ENCODE results near the gene GABPB2.

The GABPB2 gene

DNA sequence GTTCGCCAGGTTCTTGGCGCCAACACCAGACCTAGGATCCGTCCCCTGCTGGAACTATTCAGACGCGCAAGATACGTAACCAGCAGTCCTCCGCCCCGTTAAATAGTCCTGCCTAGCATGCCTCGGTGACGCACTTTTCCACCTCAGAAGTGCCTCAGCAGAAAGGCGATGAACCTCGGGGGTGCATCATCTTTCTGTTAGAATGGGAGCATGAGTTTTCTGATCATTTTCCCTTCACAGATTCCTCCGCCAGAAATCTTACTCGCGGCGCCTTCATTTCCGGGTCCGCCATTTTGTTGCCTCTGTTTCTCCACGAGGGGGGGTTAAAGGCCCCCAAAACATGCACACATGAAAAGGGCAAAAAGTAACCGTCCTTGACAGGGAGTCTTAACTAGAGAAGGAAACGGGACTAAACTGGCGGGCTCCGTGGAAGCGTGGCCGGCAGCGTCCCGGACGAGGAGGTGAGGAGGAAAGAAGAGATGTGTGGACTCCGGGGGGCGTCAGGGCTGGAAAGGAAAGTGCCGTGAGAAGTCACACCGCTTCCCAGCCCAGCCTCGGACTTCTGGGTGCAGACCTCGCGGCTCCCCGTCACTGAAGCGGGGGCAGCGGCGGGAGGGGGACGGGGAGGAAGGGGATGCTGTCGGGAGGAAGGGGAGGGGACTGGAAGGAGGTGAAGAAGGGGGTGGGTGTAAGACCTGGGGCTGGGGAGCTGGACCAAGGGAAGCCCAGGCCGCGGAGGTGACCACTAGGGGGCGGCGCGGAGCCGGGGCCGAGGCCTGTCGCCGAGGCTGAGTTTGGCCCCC is at the start of gene GABPB2:
GABPB2 (plus strand) TSS at position 288 of the 803 bp plus-strand sequence. CDS start 17,429 bp downstream, outside the sequence.
- DNase-seq: peak; percentile 94

DNA sequence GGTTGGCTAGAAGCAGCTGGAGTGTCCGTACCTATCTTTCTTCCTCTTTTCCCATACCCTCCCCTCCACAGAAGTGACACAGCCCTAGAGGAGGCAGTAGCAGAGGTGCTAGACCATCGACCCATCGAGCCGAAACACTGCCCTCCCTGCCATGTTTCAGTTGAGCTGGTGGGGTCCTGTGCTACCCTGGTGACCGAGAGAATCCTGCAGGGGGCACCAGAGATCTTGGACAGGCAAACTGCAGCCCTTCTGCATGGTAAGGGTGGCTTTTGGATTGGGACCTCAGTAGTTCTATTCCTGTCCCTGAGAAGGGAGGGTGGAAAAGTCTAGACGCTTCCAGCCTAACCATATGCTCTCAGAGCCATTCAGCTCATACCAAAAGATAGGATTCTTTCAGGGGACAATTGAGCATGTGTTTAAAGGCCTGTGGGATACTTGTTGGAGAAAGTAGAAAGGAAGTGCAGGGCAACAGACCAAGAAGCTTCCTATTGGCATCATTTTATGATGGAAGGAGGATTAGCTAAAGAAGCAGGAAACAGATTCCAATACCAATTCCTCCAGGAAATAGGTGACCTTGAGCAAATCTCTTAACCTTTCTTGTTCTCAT is 45.9 kb upstream of the GABPB2 start:
- peak; percentile 85 for DNase-seq

DNA sequence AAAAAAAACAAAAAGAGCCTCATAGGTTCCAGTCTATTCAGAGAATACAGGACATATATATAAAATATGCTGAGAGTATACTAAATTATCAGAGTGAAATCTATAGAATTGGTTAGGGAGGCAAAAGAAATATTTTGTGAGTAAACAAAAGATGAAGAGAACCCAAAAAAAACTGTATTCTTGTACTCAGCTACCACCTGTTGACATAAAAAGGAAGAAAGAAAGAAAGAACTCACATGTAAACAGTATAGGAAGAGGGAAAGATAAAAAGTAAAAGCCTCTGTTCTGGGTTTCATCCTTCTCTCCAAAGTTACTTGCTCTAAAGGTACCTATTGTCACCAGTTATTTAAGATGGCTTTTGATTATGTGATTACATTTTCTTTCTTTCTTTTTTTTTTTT is 44.1 kb upstream of the GABPB2 start:
- no peak for DNase-seq

DNA sequence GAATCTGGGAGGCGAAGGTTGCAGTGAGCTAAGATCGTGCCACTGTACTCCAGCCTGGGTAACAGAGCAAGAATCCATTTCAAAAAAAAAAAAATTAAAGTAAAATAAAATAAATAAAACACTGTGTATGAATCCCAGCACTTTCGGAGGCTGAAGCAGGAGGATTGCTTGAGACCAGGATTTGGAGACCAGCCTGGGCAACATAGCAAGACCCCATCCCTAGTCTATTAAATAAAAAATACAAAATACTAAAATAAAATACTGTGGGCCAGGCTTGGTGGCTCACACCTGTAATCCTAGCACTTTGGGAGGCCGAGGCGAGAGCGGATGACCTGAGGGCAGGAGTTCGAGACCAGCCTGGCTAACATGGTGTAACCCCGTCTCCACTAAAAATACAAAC is 38.4 kb upstream of the GABPB2 start:
- DNase-seq: no peak

DNA sequence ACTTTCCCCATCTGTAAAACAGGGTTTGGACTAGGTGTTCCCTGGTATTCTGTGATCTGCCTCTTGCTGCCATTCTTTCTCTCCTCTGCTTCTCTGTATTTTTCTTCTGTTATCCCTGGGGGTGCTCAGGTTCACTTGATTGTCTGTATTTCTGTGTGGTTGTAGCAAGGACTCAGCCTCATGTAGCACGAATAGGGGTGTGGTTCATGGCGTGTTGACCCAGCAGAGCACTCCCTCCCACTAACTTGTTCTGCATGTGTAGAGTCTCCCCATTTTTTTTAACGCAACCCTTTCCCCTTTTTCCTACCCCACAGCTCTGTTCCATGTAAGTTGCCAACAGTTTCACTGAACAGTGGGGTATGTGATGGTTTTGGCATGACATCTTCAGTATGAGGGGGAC is 35.4 kb upstream of the GABPB2 start:
- no peak for DNase-seq

DNA sequence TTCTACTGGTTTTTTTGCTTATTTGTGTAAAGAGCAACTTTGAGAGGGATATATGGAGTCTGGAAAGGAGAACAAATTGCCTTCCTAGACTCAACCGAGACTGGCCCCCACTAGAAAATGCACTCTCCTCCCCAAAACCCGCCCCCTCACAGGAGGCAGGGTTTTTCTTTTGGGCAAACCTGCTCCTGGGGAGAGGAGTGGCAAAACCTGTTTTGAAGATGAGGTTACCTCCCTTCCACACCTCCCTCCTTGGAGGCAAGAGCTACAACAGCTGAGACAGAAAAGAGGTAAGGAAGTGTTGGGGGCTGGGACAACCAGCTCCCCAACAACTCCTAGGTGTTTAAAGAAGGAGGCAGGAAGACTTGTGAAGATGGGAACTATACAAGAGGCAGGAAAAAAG is 34.2 kb upstream of the GABPB2 start, which contains the start of gene BNIPL:
BNIPL (plus strand) TSS at position 231 of the 400 bp plus-strand sequence; CDS start at position 371, 140 bp downstream.
- no peak for DNase-seq

DNA sequence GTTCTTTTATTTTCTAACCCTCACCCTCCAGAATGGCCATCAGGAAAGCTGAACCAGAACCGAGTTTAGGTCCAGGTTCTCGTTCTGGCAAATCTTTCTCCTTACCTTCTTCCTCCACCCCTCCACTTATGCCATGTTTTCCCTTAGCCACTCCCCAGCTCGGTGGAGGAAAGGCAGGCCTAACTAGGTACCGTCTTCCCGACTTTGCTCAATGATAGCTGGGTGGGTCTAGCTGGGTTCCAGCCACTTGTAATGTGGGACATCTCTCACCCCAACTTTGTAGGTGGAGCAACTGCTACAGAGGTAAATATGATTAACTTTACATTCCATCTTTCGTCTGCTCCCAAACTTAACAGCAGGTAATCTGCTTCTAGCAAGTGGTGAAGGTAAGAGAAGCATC is 33.5 kb upstream of the GABPB2 start:
- no peak for DNase-seq

DNA sequence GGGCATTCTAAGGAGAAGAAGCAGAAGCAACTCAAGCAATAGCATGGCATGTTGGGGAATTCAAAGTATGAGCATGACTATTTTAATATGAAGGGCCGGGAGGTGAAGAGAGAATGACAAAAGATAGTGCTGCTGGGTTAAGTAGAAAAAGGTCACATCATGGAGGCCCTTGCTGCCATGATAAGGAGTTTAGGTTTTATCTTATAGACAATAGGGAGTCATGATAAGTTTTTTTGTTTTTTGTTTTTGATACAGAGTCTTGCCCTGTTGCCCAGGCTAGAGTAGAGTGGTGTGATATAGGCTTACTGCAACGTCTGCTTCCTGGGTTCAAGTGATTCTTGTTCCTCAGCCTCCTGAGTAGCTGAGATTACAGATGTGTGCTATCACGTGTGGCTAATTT is 31.0 kb upstream of the GABPB2 start:
- DNase-seq: peak; percentile 63

DNA sequence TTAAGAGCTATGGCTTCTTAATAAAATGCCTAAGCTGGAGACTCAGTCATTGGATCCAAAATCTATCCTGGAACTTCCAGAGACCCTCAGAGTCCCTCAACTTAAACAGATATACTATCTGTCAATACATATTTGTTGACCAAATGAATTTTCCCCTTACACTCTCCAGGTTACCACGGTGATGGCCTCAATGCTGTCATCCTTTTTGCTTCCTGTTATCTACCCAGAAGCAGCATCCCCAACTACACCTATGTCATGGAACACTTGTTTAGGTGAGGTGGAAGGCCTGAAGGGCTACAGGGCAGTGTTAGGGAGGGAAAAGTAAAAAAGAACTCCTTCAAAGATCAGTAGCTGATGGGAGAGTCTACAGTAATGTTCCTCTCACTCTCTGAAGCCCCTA is 27.4 kb upstream of the GABPB2 start:
- no peak for DNase-seq

DNA sequence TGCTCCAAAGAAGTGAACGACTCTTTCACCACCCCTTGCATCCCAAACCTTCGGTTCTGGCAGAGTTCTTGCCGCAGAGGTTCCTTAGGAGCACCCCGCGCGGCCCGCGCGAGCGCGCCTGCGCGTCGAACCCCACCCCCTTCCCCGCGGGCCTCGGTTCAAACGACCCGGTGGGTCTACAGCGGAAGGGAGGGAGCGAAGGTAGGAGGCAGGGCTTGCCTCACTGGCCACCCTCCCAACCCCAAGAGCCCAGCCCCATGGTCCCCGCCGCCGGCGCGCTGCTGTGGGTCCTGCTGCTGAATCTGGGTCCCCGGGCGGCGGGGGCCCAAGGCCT is 23.0 kb upstream of the GABPB2 start, which contains the start of gene C1orf56:
C1orf56 (plus strand) TSS at position 161 of the 334 bp plus-strand sequence; CDS start at position 258, 97 bp downstream.
- DNase-seq: peak; percentile 66

DNA sequence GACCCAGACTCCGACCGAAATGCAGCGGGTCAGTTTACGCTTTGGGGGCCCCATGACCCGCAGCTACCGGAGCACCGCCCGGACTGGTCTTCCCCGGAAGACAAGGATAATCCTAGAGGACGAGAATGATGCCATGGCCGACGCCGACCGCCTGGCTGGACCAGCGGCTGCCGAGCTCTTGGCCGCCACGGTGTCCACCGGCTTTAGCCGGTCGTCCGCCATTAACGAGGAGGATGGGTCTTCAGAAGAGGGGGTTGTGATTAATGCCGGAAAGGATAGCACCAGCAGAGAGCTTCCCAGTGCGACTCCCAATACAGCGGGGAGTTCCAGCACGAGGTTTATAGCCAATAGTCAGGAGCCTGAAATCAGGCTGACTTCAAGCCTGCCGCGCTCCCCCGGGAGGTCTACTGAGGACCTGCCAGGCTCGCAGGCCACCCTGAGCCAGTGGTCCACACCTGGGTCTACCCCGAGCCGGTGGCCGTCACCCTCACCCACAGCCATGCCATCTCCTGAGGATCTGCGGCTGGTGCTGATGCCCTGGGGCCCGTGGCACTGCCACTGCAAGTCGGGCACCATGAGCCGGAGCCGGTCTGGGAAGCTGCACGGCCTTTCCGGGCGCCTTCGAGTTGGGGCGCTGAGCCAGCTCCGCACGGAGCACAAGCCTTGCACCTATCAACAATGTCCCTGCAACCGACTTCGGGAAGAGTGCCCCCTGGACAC is 22.5 kb upstream of the GABPB2 start:
- peak; percentile 87 for DNase-seq

DNA sequence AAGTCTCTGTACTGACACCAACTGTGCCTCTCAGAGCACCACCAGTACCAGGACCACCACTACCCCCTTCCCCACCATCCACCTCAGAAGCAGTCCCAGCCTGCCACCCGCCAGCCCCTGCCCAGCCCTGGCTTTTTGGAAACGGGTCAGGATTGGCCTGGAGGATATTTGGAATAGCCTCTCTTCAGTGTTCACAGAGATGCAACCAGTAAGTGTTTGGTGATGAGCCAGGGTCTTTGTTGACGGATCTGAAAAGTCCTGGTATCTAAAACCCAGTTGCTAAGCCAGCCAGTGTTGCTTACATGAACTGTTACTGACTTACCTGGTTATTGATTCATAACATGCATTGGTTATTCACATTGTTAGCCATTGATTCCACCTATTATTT is 21.9 kb upstream of the GABPB2 start:
- DNase-seq: no peak

DNA sequence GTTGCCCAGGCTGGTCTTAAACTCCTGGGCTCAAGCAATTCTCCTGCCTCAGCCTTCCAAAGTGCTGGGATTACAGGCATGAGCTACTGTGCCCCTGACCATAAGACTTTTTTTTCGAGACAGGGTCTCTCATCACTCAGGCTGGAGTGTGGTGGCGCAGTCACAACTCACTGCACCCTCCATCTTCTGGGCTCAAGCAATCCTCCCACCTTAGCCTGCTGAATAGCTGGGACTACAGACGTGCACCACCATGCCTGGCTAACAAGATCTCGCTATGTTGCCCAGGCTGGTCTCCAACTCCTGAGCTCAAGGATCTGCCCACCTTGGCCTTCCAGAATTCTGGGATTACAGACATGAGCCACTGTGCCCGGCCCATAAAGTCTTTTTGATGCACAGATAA is 21.1 kb upstream of the GABPB2 start:
- DNase-seq: no peak

DNA sequence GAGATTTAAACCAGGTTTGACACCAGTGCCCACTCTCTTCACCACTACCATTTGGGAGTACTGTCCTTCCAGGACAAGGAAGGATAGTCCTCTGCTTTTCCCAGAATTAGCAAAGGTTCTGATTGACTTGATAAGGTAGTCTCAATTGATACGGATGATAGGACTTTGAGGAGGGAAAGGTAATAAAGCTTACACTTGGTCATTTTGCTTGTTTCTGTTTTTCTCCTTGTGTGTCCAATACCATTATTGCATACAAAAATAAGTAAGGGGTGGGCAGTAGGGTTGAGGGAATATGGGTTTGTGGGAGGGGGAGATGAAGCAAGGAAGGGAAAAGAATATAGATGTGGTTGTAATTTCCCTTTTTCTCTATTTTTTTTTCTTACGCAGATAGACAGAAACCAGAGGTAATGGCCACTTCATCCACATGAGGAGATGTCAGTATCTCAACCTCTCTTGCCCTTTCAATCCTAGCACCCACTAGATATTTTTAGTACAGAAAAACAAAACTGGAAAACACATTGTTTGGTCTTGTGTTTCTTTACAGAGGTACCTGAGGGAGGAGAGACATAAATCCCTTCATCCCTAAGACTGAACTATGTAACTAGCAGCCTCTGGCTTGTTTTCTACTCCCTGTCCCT is 20.4 kb upstream of the GABPB2 start:
- no peak for DNase-seq

DNA sequence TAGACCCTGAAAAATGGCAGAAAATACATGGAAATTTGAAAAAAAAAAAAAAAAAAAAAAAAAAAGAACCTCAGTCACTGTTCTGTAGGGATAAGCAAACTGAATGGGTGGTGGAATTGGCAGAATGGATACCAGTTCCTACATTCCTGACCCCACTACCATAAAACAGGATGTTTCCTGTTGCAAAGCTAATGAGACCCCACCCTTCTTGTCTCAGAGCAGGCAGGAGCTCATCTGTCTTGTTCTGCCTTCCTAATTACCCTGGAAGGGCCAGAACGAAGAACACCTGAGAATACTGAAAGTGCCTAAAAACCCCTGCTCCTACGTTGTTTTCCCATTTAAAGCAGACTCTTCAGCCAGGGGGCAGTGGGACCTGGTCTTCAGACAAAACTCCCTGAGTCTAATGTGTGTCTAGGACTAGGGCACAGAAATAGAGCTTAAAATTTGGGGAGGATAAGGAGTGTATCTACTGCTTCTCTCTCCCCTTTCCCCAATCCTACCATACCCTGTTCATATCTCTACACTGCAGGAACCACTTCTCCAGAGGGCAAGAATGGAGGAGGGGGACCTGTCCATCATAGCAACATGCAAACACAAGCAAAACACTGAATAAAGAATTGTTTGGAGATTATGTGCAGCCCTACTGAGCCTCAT is 19.1 kb upstream of the GABPB2 start:
- no peak for DNase-seq

DNA sequence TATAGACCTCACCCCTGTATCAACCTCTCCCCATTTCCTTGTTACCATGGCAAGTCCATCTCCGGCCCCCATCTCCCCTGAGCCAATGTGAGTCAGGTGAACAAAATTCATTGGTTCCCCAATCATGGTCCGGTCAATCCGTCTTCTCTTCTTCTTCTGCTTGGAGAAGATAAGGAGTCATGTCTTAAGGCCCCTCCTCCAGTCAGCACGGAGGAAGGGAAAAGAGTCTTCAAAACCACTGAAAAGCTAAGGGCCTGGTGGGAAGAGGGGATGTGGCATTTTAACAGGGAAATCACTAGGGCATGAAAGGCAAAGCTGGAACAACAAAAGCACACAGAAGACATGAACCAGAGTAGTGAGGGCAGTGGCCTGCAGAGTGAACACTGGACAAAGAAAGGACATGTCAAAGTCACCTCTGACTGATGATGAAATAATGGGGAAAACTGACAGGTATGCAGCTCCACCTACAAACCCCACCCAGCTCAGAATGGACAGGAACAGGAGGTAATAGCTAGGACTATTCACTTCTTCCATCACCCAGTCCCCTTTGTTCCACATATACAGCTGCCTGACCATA is 15.5 kb upstream of the GABPB2 start:
- DNase-seq: peak; percentile 85

DNA sequence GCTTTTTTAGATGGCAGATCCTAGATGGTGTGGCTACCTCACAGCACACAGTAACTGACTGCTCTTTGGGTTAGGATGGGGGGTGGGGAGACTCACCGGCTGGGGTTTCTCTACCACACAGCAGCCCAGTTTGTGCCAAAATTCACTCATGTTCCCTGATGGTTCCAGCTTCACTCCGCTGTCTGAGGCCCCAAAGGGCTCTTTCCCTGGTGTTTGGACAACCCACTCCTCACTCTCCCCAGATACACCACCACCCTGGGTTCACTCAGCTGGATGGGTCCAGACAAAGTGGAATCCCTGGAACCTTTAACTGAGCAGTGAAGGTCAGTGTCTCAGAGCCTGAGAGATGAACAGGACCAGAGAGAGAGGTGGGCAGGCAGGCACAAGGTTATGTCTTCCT is 15.0 kb upstream of the GABPB2 start:
- DNase-seq: no peak

DNA sequence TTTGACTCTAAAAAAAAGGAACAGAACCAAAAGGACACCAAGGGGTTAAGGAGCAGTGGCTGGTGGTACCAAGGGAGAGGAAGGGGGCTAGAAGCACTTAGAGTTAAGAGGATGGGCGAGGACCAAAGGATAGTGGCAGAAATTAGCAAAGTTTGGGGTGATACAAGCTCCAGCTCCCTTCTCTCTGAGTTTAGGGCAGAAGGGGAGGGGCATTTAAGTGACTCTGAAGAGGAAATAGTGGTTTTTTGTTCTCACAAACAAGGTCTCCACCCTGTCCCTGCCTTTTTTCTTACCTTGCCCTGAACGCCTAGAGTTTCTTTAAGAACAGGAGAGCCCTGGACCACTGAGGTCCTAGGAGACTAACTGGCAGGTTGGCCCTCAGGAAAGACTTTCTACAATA is 14.4 kb upstream of the GABPB2 start:
- DNase-seq: peak; percentile 59

DNA sequence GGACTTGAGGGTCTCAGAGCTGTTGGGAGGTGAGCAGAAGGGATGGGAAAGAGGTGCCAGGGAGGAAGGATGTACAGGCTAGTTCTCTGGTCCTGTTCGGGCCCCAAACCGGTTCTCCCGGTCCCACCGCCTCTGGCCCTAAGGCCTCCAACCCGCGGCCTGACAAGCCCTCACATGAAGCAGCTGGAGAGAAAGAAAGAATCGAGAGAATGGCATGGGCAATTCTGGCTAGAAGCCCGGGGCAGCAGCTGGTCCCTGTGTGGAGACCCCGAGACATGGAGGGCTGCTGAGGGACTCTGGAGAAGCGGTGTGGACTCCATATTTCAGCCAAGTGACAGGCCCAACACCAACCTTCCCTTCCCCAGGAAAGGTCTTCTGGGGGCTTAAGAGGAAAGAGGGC is 11.9 kb upstream of the GABPB2 start:
- DNase-seq: no peak

DNA sequence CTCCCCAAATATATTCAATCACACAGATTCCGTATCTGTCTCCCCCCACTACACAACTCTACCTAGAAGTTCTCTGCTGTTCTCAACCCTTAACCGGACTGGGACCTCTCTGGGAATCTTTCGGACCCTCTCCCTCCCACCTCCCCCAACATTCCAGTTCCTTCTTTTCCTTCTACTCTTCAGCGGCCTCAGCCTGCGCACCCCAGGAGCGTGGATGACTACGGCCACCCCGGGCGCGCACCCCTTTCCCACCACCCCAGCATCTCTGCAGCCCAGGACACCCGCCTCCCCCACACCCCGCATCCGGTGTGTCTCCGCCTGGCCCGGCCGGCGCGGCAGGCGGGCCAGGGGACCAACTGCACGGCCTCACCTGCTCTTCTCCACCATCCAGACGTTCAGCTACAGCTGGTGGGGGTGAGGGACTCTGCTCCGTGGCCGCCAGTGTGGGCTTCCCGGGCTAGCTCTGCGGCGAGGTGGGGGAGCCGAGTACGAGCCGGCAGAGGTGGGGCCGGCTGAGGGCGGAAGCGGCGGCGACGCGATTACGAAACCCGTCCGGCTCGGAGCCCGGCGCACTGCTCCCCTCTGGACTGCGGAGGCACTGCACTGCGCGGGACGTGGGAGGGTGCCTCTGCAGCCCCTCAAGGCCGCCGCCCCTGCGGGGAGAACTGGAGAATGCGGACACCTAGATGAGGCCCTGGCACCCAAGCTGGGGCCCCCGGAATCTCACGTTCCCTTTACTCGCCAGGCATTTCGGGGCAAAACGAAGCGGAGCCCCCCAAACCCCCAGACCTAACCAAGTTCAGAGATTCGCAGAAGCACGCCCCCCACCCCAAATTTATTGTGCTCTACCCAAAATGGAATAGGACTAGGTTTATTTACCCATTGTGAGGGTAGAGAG is 11.2 kb upstream of the GABPB2 start, which contains the start of gene CDC42SE1:
CDC42SE1 (minus strand) TSS at position 514 of the 898 bp plus-strand sequence. CDS start 3,892 bp downstream, outside the sequence.
- peak; percentile 85 for DNase-seq

DNA sequence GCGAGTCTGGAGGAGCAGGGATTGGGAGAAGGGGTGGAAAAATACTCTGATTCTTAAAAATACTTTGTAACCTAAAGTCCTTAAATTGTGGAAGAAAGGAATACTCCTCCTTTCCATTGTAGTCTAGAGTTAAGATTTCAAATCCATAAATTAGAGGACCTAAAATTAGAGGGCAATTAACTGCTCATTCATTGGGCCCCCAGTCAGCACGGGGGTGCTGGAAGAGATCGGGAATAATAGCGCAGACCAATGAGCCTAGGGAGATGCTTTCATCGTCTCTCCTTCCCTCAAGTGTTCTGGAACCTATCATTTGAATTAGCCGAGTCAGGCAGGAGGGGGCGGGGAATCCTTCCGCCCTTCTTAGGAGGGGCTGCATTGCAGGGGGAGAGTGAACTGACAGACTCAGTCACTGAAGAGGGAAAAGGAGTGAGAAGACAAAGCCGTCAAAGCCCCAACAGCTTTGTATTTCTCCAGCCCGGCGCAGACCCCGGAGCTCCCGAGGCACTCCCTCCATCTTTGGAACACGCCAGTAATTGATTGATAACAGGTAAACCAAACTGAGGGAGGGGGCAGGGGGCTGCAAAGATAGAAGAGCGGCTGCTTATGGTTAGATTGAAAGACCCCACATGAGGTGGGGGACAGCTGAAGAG is 10.4 kb upstream of the GABPB2 start, which contains the start of gene MLLT11:
MLLT11 (plus strand) TSS at position 391 of the 650 bp plus-strand sequence. CDS start 6,828 bp downstream, outside the sequence.
- DNase-seq: peak; percentile 59
